ENCODE data around the gene FDXACB1.

DNA sequence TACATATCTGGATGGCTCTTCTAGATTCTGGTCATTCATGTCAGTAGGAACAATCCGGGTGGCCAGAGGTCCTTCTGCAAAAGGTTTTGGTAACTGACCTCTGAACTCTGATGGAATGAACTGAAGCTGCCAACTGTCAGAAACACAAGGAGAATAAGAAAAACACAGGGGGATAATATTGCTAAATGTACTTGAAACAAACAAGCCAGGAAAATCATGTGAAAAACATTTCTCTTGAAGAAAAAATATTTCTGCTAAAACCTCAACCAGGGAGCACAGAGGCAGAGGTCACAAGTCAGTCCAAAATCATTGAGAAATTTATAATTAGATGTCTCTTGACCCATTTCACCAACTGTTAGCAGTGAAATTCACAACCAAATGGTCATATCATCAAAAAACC lies 42.8 kb downstream of the FDXACB1 start:
- TF ChIP-seq, protein P1, sequence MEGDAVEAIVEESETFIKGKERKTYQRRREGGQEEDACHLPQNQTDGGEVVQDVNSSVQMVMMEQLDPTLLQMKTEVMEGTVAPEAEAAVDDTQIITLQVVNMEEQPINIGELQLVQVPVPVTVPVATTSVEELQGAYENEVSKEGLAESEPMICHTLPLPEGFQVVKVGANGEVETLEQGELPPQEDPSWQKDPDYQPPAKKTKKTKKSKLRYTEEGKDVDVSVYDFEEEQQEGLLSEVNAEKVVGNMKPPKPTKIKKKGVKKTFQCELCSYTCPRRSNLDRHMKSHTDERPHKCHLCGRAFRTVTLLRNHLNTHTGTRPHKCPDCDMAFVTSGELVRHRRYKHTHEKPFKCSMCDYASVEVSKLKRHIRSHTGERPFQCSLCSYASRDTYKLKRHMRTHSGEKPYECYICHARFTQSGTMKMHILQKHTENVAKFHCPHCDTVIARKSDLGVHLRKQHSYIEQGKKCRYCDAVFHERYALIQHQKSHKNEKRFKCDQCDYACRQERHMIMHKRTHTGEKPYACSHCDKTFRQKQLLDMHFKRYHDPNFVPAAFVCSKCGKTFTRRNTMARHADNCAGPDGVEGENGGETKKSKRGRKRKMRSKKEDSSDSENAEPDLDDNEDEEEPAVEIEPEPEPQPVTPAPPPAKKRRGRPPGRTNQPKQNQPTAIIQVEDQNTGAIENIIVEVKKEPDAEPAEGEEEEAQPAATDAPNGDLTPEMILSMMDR (IDR thresholded peaks at IDR 0.05), result no peak
- TF ChIP-seq EP300 (IDR thresholded peaks at IDR 0.05) (no peak), POLR2A (IDR thresholded peaks at IDR 0.05) (no peak)
